Left lobe of liver (tissue), 2 donors: ENCODE measurements around the gene LITAF. TPM values are rescaled to one million over a fixed set of nuclear protein-coding genes. Genes with fewer than 3 reads are reported as not detected.
A peak's percentile ranks its signal among the peaks of the same experiment; 100 is the strongest.
"Not testable (repeated sequence)": the region's sequence is repeated elsewhere in the genome, so short reads cannot be mapped to it uniquely, and the experiment has no call there.

ENCODE experiments used
- ATAC-seq: fragments of 200-7000 bp; cut with Tn5 transposase; one replicate; pipeline ENCODE4 v1.9.1; 2020; ENCODE audit warnings: mild to moderate bottlenecking, moderate library complexity
- DNase-seq: peaks from one replicate; pipeline ENCODE4 v3.0.0-alpha.2; 2020; ENCODE audit warnings: low spot score
- total RNA-seq: library from RNA; stranded (reverse); gene quantifications from one replicate; pipeline ENCODE4 v1.2.1, GENCODE V29; 2021
- donor health status: DM: no; HTN: no; CAD: no; lungs with moderate emphysema.
- donor health status: DM: no; HTN: yes; CAD: no.

LITAF gene
- total RNA-seq, 1 donor from 2014 or later = 47.0 TPM

DNA sequence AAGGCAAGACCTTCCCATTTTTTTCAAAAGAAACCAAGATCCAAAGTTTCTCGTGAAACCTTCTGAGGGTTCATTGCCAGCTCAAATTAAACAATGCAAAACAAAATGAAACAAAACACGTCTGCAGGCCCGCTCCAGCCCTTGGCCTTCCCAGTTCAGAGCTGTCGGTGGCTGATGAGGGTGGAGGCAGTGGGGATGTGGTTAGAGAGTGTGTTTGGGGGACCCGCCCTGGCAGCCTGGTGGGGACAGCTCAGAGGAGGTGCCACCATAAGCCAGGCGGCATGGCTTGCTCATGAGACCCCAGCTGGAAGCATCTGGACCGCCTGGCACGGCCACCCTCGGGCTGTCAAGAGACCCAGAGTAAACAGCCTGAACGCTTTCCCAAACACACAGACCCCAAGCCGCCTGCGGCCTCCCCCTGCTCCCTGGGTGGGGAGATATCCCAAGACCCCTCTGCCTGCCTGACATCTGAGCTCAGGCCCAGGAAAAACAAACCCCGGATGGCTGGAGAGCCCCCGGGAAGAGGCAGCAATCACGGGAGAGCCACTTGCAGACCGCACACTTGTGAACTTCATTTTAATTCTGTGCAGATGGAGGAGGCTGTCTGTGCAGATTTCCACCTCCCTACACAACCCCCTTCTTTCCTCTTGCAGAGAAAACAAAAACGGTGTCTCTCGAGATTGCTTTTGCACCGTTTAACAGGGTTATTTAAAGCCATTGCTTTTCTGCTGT, 35.4 kb upstream of the LITAF start:
- no peak for DNase-seq
- no peak for ATAC-seq

DNA sequence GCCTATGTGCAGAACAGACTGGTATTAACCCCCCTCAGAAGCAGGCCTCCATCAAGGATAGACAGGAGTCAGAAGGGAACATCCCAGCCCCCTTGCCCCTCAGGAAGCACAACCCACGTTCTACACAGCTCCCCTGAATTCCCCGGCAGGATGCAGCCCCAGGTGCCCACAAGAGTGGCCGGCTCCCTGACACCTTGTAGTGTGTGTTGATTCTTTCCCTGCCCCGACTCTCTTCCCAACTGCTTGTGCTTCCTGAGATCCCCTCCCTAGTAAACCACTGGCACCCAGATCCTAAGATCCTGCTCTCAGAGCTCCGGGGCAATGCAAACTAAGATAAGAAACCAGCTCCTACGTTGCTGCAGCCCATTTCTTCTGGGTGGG, 34.8 kb upstream of the LITAF start:
- ATAC-seq (no peak), DNase-seq (no peak)

DNA sequence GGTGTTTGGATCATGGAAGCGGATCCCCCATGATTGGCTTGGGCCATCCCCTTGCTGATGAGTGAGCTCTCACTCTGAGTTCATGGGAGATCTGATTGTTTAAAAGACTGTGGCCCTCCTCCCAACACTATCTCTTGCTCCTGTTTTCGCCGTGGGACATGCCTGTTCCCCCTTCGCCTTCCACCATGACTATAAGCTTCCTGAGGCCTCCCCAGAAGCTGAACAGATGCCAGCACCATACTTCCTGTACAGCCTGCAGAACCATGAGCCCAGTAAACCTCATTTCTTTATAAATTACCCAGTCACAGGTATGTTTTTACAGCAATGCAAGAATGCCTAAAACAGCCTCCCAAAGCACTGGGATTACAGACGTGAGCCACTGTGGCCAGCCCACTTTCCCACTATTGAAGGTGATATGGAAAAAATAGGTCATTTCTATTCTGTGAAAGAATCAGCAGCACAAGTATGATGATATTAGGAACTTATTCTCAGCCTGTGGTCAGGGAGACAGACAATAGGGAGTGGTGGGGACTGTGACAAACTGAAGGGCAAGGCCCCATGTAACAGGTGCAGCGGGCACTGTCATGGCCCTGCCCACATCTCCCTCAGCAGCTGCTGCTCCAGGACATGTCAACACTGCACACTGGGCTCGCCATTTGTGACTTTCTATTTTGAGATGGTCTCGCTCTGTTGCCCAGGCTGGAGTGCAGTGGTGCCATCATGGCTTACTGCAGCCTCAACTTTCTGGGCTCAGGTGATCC, 33.7 kb upstream of the LITAF start:
- ATAC-seq (no peak), DNase-seq (no peak)

DNA sequence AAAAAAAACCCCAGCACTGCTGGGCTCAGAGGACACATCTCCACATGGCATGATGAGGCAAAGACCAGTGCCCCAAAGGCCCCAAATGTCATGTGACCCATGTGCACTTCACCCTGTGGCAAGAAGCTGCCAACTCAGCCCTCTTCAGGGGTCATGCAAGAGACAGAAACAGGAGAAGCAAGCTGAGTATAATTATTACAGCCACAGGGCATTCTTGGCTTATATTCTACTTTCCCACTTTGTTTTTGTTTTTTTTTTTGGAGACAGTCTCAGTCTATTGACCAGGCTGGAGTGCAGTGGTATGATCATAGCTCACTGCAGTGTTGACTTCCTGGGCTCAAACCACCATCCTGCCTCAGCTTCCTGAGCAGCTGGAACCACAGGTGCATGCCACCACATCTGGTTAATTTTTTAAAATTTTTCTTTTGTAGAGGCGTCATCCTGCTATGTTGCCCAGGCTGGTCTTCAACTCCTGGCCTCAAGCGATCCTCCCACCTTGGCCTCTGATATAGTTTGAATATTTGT, 32.7 kb upstream of the LITAF start:
- ATAC-seq (peak; percentile 90), DNase-seq (peak; percentile 80)

DNA sequence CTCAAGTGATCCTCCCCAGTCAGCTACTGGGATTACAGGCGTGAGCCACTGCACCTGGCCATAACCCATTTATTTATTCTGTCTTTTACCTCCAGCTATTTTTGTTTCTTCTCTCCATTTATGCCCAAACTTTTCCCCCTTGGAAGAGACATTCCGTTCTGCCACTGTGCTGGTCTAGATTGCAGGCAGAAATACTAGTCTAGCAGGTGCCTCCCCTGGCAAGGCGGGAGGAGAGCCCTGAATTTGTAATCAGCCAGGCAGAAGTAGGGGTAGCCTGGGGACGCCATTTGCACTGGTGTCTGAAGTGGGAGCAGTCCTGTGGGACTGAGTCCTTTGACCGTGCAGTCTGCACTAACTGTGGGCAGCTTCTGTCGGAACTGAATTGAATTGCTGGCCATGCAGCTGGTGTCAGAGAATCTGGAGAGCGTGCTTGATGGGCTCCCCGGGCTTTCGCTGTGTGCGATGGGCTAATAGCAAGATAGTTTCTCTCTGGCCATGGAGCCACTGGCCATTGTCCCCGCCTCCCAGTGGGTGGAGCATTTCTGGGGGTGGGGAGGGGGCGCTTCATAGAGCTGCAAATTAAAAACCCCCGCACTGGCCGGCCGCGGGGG, 31.5 kb upstream of the LITAF start:
- DNase-seq = no peak
- no peak for ATAC-seq

DNA sequence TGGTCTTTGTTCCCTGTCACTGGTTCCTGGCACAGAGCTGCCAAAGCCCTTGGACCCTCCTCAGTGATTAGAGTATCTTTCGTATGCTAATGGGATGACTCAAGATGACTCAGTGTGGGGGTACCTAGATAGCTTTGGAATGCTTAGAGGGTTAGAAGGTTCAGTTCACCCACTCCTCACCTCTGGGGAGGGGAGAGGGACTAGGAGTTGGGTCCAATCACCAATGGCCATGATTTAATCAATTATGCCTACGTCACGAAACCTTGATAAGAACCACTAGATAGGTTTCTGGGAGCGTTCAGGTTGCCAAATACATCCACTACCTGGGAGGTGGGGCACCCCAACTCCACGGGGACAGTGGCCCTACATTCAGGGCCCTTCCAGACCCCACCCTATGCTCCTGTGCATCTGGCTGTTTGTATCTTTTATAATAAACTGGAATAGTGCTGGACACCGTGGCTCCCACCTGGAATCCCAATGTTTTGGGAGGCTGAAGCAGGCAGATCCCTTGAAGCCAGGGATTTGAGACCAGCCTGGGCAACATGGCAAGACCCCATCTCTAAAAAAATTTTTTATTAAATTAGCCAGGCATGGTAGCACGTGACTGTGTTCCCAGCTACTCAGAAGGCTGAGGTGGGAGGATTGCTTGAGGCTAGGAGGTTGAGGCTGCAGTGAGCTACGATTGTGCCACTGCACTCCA, 29.2 kb upstream of the LITAF start:
- DNase-seq (no peak), ATAC-seq (no peak)

DNA sequence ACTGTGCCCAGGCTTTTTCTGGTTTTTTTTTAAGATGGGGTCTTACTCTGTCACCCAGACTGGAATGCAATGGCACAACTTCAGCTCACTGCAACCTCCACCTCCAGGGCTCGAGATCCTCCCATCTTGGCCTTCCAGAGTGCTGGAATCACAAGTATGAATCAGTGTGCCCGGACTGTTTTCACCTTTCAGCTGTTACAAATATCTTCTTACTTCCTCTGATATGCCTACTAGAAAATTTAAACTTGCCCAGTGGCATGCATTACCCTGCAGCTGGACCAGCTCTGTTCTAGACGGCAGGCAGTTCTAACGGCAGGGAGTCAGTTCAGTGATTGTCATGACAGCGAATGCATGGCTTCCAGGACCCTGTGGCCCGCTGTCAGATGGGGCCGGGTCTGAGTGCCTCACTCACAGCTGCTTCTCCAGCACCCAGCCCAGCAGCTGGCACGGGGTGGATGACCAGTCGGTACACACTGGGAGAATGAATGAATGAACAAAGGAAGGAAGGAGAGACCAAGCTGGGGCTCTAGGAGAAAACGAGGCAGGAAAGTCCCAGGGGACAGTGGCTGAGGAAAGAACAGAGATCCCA, 28.0 kb upstream of the LITAF start:
- ATAC-seq (no peak), DNase-seq (no peak)

DNA sequence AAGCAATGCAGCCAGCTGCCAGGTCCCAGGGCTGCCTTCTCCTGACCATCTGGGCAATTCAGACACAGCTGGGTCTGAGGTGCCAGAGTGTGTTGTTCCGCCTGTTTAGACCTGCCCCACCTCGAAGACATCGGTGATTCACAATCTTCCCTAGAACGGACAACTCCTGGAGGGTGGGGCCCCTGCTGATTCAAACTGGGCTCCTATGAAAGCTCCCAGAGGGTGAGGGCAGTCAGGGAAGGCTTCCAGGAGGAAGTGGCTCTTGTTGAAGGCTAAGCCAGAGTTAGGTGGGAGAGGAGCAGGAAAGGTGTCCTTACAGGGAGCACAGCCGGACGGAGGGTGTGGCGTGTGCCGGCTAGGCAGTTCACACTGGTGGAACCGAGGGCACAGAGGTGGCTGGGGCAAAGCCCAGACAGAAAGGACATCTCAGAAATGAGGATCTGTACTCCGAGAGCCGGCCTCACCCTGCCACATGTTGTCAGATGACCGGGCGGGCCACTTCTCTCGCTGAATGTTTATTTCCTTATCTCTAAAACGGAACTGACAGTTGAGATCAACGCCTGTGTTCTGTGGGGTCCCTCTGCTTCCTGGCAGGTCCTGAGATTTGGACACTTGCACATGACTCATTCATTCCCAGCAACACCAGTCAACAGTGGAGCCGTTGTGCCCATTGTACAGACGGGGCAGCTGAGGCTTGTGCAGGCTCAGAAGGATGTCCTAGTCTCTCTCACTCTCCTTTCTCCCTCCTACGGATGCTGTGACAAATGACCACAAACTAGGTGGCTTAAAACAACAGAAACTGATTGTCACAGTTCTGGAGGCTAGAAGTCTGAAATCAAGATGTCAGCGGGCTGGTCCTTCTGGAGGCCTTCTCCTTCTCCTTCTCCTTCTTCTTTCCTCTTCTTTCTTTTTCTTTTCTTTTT, 26.9 kb upstream of the LITAF start:
- ATAC-seq (peak; percentile 17), DNase-seq (peak; percentile 64)

DNA sequence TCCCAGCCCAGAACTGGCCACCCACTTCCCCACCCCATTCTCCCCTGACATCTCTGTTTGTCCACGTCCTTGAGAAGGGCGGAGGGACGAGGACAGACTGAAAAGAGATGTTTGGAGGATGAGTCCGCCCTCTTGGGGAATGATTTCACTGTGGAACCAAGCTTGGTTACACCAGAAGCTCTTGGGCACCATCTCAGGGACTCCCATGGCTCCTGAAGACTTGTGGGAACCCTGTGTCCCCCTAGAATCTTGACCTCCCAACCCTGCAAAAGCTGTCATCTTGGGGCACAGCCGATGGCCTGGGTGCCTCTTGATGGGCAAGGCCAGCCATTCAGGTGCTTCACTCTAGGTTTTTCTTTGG, 25.9 kb upstream of the LITAF start:
- DNase-seq (no peak), ATAC-seq (no peak)

DNA sequence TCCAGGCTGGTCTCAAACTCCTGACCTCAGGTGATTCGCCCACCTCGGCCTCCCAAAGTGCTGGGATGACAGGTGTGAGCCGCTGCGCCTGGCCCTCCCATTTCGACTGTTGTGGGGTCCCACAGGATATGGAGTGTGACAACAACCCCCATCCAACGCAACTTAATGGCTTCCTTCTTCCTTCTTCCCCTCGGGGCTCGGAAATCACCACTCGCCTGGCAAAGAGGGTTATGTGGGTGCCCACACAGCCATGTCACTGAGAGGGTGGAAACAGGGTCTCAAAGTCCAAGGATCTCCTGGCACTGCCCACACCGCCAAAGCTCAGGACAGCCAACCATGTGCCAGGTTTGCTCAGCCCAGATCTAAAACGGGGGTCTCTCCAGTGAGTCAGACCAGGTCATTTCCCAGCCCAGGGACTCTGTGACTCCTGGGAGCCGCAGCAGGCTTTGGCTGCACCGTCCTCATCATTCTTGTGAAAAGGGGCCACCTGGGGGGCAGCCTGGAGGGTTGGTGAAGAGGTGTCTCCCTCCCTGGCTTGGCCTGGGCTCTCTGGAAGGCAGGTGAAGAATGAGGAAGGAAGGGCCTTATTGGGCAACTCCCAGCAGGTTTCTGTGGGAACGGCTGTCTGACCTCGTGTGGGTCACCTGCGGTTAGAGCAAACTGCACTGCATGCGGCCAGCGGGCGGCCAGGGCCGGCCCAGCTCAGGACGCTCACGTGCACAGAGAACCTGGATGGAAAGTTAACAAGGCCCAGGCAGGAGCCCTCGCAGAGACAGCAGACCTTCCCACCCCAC, 25.3 kb upstream of the LITAF start:
- DNase-seq = peak; percentile 96
- peak; percentile 93 for ATAC-seq

DNA sequence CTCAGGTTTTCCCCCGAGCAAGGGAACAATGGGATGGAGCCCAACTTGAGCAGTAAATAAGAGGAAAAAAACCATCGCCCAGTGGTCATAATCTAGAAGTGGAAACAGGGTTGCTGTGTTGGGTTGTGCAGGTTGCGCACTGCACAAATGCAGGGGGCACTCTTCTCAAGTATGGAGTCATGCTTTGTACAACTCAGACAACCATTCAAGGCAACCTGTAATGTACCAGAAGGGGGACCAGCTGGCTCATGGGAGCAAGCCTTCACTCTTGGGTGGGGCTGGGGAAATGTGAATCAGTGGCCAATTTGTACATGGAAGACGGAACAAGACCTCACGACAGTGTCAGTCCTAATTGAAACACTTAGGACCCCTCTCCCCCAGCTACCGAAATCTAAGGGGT, 23.9 kb upstream of the LITAF start:
- ATAC-seq (no peak), DNase-seq (no peak)

DNA sequence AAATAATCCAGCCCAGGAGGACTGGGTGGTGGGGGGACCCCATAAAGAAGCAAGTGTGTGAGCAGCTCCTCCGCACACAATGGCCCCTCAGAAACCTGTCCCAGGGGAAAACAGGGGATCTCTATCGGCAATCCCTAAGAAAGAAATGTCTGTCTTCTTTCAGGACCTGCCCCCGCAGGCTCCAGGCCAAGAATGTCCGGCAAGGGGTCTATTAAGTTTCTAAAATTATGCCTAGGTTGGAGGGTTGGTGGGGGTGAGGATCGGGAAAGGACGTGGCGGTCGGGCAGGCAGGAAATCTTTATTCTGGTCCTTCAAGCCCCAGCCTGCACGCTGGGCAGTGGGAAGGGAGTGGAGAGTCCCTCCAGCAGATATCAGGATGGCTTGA, 23.4 kb upstream of the LITAF start:
- ATAC-seq (no peak), DNase-seq (no peak)

DNA sequence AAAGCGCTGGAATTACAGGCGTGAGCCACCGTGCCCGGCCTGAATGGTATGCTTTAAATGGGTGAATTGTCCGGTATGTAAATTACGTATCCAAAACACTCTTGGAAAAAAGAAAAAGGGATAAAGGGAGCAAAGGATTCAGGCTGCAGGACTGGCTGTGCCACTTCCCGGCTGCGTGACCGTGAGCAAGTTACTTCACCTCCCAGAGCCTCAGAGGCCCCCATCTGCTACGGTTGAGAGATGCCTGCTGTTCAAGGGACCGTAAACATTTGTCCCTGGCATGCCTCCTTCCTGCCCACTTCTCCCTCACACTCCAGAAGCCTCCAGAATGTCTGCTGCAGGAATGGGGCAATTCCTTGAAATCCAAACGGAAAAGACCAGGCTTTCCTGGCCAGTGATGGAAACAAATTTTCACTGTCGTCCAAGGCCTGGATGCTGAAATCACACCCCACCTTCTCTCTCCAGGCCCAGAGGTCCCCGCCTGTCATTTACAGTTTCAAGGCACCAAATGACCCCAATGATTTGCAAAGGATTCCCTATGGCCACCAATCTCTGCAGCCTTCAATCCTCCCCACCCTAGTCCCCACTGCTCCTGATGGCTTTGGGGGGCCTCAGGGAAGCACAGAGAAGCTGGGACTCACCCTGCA, 22.9 kb upstream of the LITAF start:
- DNase-seq = no peak
- ATAC-seq = no peak

DNA sequence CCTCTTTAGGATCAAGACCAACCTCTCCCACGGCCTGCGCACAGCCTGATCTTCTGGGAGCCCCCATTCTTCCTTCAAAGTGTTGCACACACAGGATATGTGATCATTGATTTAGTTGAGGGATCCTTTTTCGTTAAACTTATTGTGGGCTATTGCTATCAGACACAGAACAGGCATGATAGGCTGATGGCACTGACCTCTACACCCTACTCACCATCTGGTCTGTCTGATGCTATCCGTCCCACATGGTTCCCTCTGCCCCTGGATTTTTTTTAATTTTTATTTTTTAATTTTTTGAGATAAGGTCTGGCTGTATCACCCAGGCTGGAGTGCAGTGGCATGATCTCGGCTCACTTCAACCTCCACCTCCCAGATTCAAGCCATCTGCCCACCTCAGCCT, 19.2 kb upstream of the LITAF start:
- ATAC-seq = no peak
- no peak for DNase-seq

DNA sequence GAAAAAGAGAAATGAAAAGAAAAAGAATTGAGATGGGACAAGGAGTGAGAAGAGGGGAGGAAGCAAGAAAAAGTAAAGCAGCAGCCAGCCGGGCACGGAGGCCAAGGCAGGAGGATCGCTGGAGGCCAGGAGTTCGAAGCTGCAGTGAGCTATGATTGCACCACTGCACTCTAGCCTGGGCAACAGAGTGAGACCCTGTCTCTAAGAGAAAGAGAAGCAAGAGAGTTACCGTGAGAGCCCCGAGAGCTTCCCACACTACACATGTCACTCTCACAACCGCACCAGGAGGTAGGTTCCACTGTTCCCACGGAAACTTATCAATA, 18.8 kb upstream of the LITAF start:
- DNase-seq (no peak), ATAC-seq (no peak)

DNA sequence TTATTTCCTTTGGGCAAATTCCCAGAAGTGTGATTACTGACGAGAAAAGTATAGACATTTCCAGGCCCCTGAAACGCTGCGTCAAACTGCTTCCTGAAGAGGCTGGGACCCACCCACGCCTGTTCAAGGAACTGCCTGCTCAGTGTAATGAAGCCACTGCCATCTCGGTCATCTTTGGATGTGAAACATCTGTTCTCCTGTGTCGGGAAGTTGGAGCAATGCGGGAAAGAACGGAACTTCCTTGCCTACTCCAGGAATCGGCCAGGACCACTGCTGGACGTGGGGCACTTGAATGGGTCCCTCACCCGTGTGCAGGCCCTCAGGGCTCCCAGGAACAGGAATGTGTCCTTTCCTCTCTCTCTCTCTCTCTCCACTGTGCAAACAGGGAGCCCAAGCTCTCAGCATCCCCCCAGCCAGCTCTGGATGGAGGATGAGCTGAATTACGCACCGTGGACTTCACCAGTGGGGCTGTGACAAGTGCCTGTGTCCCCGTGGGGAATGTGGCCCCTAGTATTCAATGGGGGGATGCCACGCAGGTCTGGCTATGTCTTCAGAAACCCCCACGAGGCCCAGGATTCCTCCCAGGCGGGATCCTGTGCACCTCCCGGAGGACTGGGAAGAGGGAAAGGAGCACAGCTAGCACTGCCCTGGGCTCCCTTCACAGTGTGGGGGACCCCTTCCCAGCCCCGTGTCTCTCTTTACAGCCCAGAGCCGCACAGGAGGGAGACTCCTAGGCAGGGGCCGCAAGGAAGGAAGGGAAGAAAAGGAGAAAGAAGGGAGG, 18.3 kb upstream of the LITAF start:
- DNase-seq (no peak), ATAC-seq (peak; percentile 75)

DNA sequence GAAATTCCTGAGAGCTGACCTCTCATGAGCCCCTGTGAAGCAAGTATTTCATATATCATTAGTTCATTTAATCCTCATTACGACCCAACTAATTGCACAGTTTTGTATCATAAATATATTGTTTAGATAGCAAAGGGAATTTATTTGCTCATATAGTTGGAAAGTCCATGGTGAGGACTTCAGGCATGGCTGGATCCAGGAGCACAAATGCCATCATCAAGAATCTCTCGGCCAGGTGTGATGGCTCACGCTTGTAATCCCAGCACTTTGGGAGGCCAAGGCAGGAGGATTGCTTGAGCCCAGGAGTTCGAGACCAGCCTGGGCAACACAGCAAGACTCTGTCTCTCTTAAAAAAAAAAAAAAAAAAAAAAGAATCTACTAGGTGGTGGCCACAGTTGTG, 17.6 kb upstream of the LITAF start:
- ATAC-seq, DNase-seq: not testable (repeated sequence)

DNA sequence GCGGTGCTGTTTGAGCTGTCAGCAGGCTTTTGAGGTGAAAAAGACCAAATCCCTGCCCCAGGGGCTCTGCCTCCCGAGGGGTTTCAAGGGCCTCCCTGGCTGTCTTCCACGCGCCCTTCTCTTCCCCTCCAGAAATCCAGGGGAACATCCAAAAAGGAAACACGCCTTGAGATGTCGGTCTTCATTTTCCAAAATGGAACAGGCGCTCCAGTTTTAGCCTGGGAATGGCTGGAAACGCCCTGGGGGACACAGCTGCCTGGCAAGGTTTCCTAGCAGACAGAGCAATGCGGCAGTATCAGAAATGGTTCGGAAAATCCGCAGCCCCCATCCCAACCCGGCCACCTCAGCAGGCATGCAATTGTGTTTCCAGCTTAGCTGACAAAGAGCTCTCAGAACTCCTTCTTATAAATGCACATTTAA, 16.6 kb upstream of the LITAF start:
- ATAC-seq (no peak), DNase-seq (no peak)
